Heart left ventricle (tissue), 16 donors: ENCODE results near the gene TM4SF20. TPM values are rescaled to one million over a fixed set of nuclear protein-coding genes. Genes with fewer than 3 reads are reported as not detected.

Experiments
- ATAC-seq, 4 donors: fragments of 200-7000 bp; cut with Tn5 transposase; one replicate each; pipeline ENCODE4 v1.9.1; 2020 to 2022; ENCODE audit warnings: moderate library complexity in 4 of 4, mild to moderate bottlenecking in 3 of 4, moderate number of reproducible peaks in 1 of 4
- DNase-seq, 5 donors: peaks; one replicate each; pipeline ENCODE4 v3.0.0-alpha.2; 2020
- H3K27ac ChIP-seq, 12 donors: fragments of 200-600 bp; sonication (generic) in 4 of 12; one replicate each; pipeline versions ENCODE4 v1.5.0 to v1.8.0; 2016 to 2022; ENCODE audit warnings: mild to moderate bottlenecking in 2 of 12
- H3K27me3 ChIP-seq, 9 donors: fragments of 200-600 bp; sonication (generic) in 2 of 9; one replicate each; pipeline versions ENCODE4 v1.5.1 to v1.8.0; 2016 to 2022; ENCODE audit warnings: mild to moderate bottlenecking in 3 of 9
- H3K36me3 ChIP-seq, 9 donors: fragments of 200-600 bp; sonication (generic) in 2 of 9; one replicate each; pipeline versions ENCODE4 v1.5.0 to v1.8.0; 2018 to 2022; ENCODE audit warnings: mild to moderate bottlenecking in 2 of 9
- H3K4me1 ChIP-seq, 12 donors: fragments of 200-600 bp; sonication (generic) in 4 of 12; one replicate each; pipeline versions ENCODE4 v1.5.0 to v1.8.0; 2016 to 2022; ENCODE audit warnings: mild to moderate bottlenecking in 3 of 12
- H3K4me3 ChIP-seq, 12 donors: fragments of 200-600 bp; sonication (generic) in 4 of 12; one replicate each; pipeline versions ENCODE4 v1.5.0 to v1.8.0; 2017 to 2022; ENCODE audit warnings: mild to moderate bottlenecking in 9 of 12, moderate library complexity in 4 of 12
- H3K9me3 ChIP-seq, 12 donors: fragments of 200-600 bp; sonication (generic) in 4 of 12; one replicate each; pipeline versions ENCODE4 v1.5.0 to v1.8.0; 2016 to 2022; ENCODE audit warnings: mild to moderate bottlenecking in 1 of 12
- CTCF ChIP-seq, 12 donors: fragments of 200-600 bp; sonication (generic) in 4 of 12; IDR thresholded peaks; one replicate each; pipeline versions ENCODE4 v1.5.0 to v1.8.0; 2018 to 2022; ENCODE audit warnings: antibody characterized with exemption in 12 of 12, mild to moderate bottlenecking in 5 of 12
- POLR2A ChIP-seq, 2 donors: fragments of 450-650 bp; IDR thresholded peaks; one replicate each; pipeline ENCODE4 v1.6.1; 2017; ENCODE audit warnings: antibody characterized with exemption in 2 of 2, mild to moderate bottlenecking in 2 of 2, moderate library complexity in 2 of 2
- WGBS, 4 donors: extraction: QIAGEN DNeasy Blood & Tissue Kit in 2 of 4; methylation state at CpG; one replicate each; pipeline versions ENCODE4 v1.1.5 to v1.1.7; 2013 to 2018; 5-methylcytosine and 5-hydroxymethylcytosine counted together
- intact Hi-C, 10 donors: fragments of 100-400 bp; cut with DNase I; formaldehyde crosslinking; loops; one replicate each; pipeline versions ENCODE4 v1.11.1 to v1.14.2; 2022
- polyA plus RNA-seq, 2 donors: library from polyadenylated mRNA; stranded (reverse); fragments of 200-250 nt; gene quantifications; one replicate each; pipeline ENCODE4 v1.2.3, GENCODE V29; 2013
- total RNA-seq, 9 donors: library from RNA; depleted of rRNA in 2 of 9; stranded (reverse); fragments of >200 nt in 2 of 9; fragmentation: NEBNext Ultra II Directional in 3 of 9; extraction: Animal tissue kit (Norgen Biotek cat#: 25700) in 3 of 9; gene quantifications; one replicate each; pipeline versions ENCODE4 v1.1.0 to v1.2.4, GENCODE V29; 2016 to 2023
- donor health status: ischemic (EF 13 %, LVEDD 7.1; RV severe dilation, severe dysfunction).
- donor health status: healthy with polysubstance abuse.
- donor health status: DM: no; HTN: yes; CAD: no.
- donor health status: DM: no; HTN: no; CAD: no.
- donor health status: ischemic (EF 25% LVEDD 6.9; RV normal size, moderate dysfunction).
- donor health status: ischemic (EF 25% LVEDD 5.7; RV mildly dilated, moderate dysfunction).
- donor health status: healthy.
- donor health status: DM: yes; HTN: yes; CAD: no.
- donor health status: ischemic (EF 35%, LVEDD 5.7; RV mildly dilated, moderate dysfunction).
- donor health status: nonischemic (EF 11% LVEDD 7.7; RV severe dilation, severe dysfunction).
- donor health status: DM: yes; HTN: yes; CAD: no.
- donor health status: PGD.
- donor health status: ischemic (EF 29% LVEDD 5.4; RV normal size, mild dysfunction).
- donor health status: nonischemic (EF 23%, LVEDD 6.1; RV moderate dilation, normal function).

The TM4SF20 gene
- total and polyA plus RNA-seq, 11 donors = not detected

- no peak for DNase-seq
- TF ChIP-seq CTCF (IDR thresholded peaks at IDR 0.05) (no peak), POLR2A (IDR thresholded peaks at IDR 0.05) (no peak)
- Histone ChIP-seq H3K36me3 (peaks cover 0 to 4% (median 2%) of the 10 kb centered on the region in 9 donors), H3K9me3 (peaks cover 0 to 8% (median 0%) of the 10 kb centered on the region in 12 donors), H3K4me3 (no peak overlapping the region), H3K27ac (no peak overlapping the region), H3K27me3 (no peaks in the 10 kb centered on the region), H3K4me1 (peaks cover 0 to 25% (median 18%) of the 10 kb centered on the region in 12 donors)
- ATAC-seq = no peak
- WGBS, 4 donors = 97 to 98% (median 97%) methylated on average over 4 of the region's 4 CpGs
- intact Hi-C loops = loop anchor here in 1 of 10 donors (10.0 kb wide), 1 partner anchor 151 kb away; the partner anchor contains the start of gene AGFG1
Observed at GRCh38 chr2:227323818-227324217, 55.3 kb downstream of the TM4SF20 start.

GRCh38 chr2:227322530-227323205 lies 56.4 kb downstream of the TM4SF20 start:
- TF ChIP-seq CTCF (IDR thresholded peaks at IDR 0.05) = no peak
- no peak for TF ChIP-seq POLR2A (IDR thresholded peaks at IDR 0.05)
- 46 to 55% (median 50%) methylated on average over 5 of the region's 5 CpGs for WGBS, 4 donors
- no peaks in the 10 kb centered on the region for H3K27me3 ChIP-seq
- H3K4me1 ChIP-seq = peaks cover 0 to 23% (median 17%) of the 10 kb centered on the region in 12 donors
- DNase-seq = no peak
- H3K27ac ChIP-seq = no peak overlapping the region
- ATAC-seq = no peak
- intact Hi-C loops = loop anchor here in 1 of 10 donors (10.0 kb wide), 1 partner anchor 152 kb away; the partner anchor contains the start of gene AGFG1
- peaks cover 0 to 8% (median 0%) of the 10 kb centered on the region in 12 donors for H3K9me3 ChIP-seq
- no peak overlapping the region for H3K4me3 ChIP-seq
- H3K36me3 ChIP-seq = peaks cover 0 to 2% (median 0%) of the 10 kb centered on the region in 9 donors

- Histone ChIP-seq H3K36me3 (peaks cover 0 to 2% (median 0%) of the 10 kb centered on the region in 9 donors), H3K27me3 (no peaks in the 10 kb centered on the region), H3K4me1 (peaks cover 0 to 6% (median 3%) of the 10 kb centered on the region in 12 donors), H3K4me3 (no peak overlapping the region), H3K9me3 (peaks cover 0 to 8% (median 0%) of the 10 kb centered on the region in 12 donors), H3K27ac (no peak overlapping the region)
- ATAC-seq (no peak), DNase-seq (peak in 1 of 5 donors; percentile 56)
- WGBS, 4 donors = 90 to 93% (median 92%) methylated on average over 21 to 33 of the region's 33 CpGs
- intact Hi-C loops = loop anchor here in 1 of 10 donors (10.0 kb wide), 1 partner anchor 154 kb away; the partner anchor contains the start of gene AGFG1
- TF ChIP-seq POLR2A (IDR thresholded peaks at IDR 0.05) (no peak), CTCF (IDR thresholded peaks at IDR 0.05) (no peak)
Observed at GRCh38 chr2:227320305-227321094, 58.6 kb downstream of the TM4SF20 start.

- Histone ChIP-seq H3K4me3 (no peak overlapping the region), H3K27me3 (no peaks in the 10 kb centered on the region), H3K9me3 (peaks cover 0 to 8% (median 0%) of the 10 kb centered on the region in 12 donors), H3K36me3 (peaks cover 0 to 8% (median 0%) of the 10 kb centered on the region in 9 donors), H3K4me1 (no peaks in the 10 kb centered on the region), H3K27ac (no peak overlapping the region)
- WGBS, 4 donors = 87 to 98% (median 91%) methylated on average over 2 of the region's 2 CpGs
- no peak for TF ChIP-seq CTCF (IDR thresholded peaks at IDR 0.05)
- TF ChIP-seq POLR2A (IDR thresholded peaks at IDR 0.05) = no peak
- DNase-seq (no peak), ATAC-seq (no peak)
- intact Hi-C loops = no loop called here
Observed at GRCh38 chr2:227317834-227318233, 61.3 kb downstream of the TM4SF20 start.
